ENCODE results near the gene ABCG5. TPM values are rescaled to one million over a fixed set of nuclear protein-coding genes. Genes with fewer than 3 reads are reported as not detected.

The ABCG5 gene
- total and polyA plus RNA-seq, 2 experiments from 2014 or later, result 0.08 TPM; not detected in 1

DNA sequence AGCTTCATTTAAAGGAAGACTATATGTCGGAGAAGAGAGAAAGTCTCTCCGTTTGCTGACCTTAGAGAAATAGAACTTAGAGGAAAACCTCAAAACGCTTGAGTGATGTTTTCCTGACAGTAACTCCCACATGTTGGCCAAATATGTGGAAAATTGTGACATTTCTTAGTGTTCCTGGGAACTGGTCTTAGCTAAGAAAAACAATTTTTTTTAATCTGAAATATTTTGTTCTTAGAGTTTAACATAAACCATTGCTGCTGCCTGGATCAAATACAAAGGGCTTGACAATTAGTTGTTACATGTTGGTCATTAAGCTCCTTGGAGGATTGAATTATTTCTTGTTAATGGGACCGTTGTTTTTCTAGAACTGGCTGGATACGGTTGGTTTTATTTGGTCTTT lies 48.5 kb downstream of the ABCG5 start:
- Histone ChIP-seq H3K4me2 (no peak overlapping the region), H3K4me3 (no peak overlapping the region), H3K27me3 (ENCODE audit: insufficient read depth) (no peaks in the 10 kb centered on the region), H2AFZ (no peak overlapping the region), H3K4me1 (ENCODE audit: insufficient read depth) (no peaks in the 10 kb centered on the region), H3K9me2 (ENCODE audit: insufficient read depth) (no peaks in the 10 kb centered on the region), H3K27ac (ENCODE audit: low read depth) (0 out of 2 replicates have a peak overlapping the region, but pooled peaks have one; percentile 5), H4K20me1 (replicated peaks; ENCODE audit: insufficient read depth) (no peaks in the 10 kb centered on the region), H3K36me3 (ENCODE audit: insufficient read depth) (no peaks in the 10 kb centered on the region), H3K79me2 (replicated peaks; ENCODE audit: insufficient read depth) (no peaks in the 10 kb centered on the region), H3F3A (replicated peaks; ENCODE audit: low read depth) (no peaks in the 10 kb centered on the region)
- no peak for DNase-seq (ENCODE audit: low spot score)
- H3K4me1 Mint-ChIP-seq, result no peaks in the 10 kb centered on the region
- H3K4me3 Mint-ChIP-seq, result no peak overlapping the region
- no peak for ATAC-seq
- no peaks in the 10 kb centered on the region for H3K36me3 Mint-ChIP-seq (ENCODE audit: low read depth)
- H3K9me3 Mint-ChIP-seq, result no peaks in the 10 kb centered on the region
- TF ChIP-seq CREB1 (CRISPR knock-in tag; IDR thresholded peaks at IDR 0.05; ENCODE audit: low read depth) (no peak), NANOG (IDR thresholded peaks at IDR 0.05; ENCODE audit: borderline replicate concordance) (no peak), ZNF114 (CRISPR knock-in tag; IDR thresholded peaks at IDR 0.05) (no peak), JUNB (IDR thresholded peaks at IDR 0.05; ENCODE audit: unreplicated experiment) (no peak), EZH2 (IDR thresholded peaks at IDR 0.05; ENCODE audit: low read depth, unreplicated experiment) (no peak), STAT1 (IDR thresholded peaks at IDR 0.05; ENCODE audit: unreplicated experiment) (no peak), POLR2AphosphoS5 (IDR thresholded peaks at IDR 0.05; ENCODE audit: low read depth) (no peak), EZH2phosphoT487 (IDR thresholded peaks at IDR 0.05; ENCODE audit: unreplicated experiment) (no peak), ZNF331 (CRISPR knock-in tag; IDR thresholded peaks at IDR 0.05; ENCODE audit: low read depth) (no peak)
- TF ChIP-seq, protein P1, sequence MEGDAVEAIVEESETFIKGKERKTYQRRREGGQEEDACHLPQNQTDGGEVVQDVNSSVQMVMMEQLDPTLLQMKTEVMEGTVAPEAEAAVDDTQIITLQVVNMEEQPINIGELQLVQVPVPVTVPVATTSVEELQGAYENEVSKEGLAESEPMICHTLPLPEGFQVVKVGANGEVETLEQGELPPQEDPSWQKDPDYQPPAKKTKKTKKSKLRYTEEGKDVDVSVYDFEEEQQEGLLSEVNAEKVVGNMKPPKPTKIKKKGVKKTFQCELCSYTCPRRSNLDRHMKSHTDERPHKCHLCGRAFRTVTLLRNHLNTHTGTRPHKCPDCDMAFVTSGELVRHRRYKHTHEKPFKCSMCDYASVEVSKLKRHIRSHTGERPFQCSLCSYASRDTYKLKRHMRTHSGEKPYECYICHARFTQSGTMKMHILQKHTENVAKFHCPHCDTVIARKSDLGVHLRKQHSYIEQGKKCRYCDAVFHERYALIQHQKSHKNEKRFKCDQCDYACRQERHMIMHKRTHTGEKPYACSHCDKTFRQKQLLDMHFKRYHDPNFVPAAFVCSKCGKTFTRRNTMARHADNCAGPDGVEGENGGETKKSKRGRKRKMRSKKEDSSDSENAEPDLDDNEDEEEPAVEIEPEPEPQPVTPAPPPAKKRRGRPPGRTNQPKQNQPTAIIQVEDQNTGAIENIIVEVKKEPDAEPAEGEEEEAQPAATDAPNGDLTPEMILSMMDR (conservative IDR thresholded peaks at IDR 0.05; ENCODE audit: low read depth in 2 of 2), result no peak
- TF ChIP-seq, protein P2, sequence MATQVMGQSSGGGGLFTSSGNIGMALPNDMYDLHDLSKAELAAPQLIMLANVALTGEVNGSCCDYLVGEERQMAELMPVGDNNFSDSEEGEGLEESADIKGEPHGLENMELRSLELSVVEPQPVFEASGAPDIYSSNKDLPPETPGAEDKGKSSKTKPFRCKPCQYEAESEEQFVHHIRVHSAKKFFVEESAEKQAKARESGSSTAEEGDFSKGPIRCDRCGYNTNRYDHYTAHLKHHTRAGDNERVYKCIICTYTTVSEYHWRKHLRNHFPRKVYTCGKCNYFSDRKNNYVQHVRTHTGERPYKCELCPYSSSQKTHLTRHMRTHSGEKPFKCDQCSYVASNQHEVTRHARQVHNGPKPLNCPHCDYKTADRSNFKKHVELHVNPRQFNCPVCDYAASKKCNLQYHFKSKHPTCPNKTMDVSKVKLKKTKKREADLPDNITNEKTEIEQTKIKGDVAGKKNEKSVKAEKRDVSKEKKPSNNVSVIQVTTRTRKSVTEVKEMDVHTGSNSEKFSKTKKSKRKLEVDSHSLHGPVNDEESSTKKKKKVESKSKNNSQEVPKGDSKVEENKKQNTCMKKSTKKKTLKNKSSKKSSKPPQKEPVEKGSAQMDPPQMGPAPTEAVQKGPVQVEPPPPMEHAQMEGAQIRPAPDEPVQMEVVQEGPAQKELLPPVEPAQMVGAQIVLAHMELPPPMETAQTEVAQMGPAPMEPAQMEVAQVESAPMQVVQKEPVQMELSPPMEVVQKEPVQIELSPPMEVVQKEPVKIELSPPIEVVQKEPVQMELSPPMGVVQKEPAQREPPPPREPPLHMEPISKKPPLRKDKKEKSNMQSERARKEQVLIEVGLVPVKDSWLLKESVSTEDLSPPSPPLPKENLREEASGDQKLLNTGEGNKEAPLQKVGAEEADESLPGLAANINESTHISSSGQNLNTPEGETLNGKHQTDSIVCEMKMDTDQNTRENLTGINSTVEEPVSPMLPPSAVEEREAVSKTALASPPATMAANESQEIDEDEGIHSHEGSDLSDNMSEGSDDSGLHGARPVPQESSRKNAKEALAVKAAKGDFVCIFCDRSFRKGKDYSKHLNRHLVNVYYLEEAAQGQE (IDR thresholded peaks at IDR 0.05; ENCODE audit: unreplicated experiment), result no peak
- TF ChIP-seq, protein P3, sequence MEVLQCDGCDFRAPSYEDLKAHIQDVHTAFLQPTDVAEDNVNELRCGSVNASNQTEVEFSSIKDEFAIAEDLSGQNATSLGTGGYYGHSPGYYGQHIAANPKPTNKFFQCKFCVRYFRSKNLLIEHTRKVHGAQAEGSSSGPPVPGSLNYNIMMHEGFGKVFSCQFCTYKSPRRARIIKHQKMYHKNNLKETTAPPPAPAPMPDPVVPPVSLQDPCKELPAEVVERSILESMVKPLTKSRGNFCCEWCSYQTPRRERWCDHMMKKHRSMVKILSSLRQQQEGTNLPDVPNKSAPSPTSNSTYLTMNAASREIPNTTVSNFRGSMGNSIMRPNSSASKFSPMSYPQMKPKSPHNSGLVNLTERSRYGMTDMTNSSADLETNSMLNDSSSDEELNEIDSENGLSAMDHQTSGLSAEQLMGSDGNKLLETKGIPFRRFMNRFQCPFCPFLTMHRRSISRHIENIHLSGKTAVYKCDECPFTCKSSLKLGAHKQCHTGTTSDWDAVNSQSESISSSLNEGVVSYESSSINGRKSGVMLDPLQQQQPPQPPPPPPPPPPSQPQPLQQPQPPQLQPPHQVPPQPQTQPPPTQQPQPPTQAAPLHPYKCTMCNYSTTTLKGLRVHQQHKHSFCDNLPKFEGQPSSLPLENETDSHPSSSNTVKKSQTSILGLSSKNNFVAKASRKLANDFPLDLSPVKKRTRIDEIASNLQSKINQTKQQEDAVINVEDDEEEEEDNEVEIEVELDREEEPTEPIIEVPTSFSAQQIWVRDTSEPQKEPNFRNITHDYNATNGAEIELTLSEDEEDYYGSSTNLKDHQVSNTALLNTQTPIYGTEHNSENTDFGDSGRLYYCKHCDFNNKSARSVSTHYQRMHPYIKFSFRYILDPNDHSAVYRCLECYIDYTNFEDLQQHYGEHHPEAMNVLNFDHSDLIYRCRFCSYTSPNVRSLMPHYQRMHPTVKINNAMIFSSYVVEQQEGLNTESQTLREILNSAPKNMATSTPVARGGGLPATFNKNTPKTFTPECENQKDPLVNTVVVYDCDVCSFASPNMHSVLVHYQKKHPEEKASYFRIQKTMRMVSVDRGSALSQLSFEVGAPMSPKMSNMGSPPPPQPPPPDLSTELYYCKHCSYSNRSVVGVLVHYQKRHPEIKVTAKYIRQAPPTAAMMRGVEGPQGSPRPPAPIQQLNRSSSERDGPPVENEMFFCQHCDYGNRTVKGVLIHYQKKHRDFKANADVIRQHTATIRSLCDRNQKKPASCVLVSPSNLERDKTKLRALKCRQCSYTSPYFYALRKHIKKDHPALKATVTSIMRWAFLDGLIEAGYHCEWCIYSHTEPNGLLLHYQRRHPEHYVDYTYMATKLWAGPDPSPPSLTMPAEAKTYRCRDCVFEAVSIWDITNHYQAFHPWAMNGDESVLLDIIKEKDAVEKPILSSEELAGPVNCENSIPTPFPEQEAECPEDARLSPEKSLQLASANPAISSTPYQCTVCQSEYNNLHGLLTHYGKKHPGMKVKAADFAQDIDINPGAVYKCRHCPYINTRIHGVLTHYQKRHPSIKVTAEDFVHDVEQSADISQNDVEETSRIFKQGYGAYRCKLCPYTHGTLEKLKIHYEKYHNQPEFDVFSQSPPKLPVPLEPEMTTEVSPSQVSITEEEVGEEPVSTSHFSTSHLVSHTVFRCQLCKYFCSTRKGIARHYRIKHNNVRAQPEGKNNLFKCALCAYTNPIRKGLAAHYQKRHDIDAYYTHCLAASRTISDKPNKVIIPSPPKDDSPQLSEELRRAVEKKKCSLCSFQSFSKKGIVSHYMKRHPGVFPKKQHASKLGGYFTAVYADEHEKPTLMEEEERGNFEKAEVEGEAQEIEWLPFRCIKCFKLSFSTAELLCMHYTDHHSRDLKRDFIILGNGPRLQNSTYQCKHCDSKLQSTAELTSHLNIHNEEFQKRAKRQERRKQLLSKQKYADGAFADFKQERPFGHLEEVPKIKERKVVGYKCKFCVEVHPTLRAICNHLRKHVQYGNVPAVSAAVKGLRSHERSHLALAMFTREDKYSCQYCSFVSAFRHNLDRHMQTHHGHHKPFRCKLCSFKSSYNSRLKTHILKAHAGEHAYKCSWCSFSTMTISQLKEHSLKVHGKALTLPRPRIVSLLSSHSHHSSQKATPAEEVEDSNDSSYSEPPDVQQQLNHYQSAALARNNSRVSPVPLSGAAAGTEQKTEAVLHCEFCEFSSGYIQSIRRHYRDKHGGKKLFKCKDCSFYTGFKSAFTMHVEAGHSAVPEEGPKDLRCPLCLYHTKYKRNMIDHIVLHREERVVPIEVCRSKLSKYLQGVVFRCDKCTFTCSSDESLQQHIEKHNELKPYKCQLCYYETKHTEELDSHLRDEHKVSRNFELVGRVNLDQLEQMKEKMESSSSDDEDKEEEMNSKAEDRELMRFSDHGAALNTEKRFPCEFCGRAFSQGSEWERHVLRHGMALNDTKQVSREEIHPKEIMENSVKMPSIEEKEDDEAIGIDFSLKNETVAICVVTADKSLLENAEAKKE (CRISPR knock-in tag; IDR thresholded peaks at IDR 0.05), result no peak
- TF ChIP-seq, protein P4, sequence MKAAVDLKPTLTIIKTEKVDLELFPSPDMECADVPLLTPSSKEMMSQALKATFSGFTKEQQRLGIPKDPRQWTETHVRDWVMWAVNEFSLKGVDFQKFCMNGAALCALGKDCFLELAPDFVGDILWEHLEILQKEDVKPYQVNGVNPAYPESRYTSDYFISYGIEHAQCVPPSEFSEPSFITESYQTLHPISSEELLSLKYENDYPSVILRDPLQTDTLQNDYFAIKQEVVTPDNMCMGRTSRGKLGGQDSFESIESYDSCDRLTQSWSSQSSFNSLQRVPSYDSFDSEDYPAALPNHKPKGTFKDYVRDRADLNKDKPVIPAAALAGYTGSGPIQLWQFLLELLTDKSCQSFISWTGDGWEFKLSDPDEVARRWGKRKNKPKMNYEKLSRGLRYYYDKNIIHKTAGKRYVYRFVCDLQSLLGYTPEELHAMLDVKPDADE (IDR thresholded peaks at IDR 0.05), result no peak
- H3K27ac Mint-ChIP-seq, result no peak overlapping the region
- H3K27me3 Mint-ChIP-seq (ENCODE audit: insufficient read depth, low read depth, poor library complexity), result no peaks in the 10 kb centered on the region
